SK-N-SH treated with all-trans-retinoic acid at 6 μM for 48 hours (cell line): ENCODE data around the gene INHBA.

ENCODE experiments used
- ATAC-seq: fragments of 200-7000 bp; cut with Tn5 transposase; 3 replicates; pipeline ENCODE4 v1.9.1; 2020; ENCODE audit warnings: mild to moderate bottlenecking, moderate library complexity
- ARNTL ChIP-seq: fragments of 450-650 bp; formaldehyde crosslinking; IDR thresholded peaks from 2 replicates; pipeline ENCODE4 v1.5.0; 2020; ENCODE audit warnings: low read depth, mild to moderate bottlenecking, moderate library complexity, borderline replicate concordance
- BACH2 ChIP-seq: fragments of 250-450 bp; sonication (Bioruptor Pico); IDR thresholded peaks from 2 replicates; pipeline ENCODE4 v1.9.0; 2021; ENCODE audit warnings: mild to moderate bottlenecking, borderline replicate concordance
- CSDC2 ChIP-seq: fragments of 250-450 bp; sonication (Bioruptor Pico); IDR thresholded peaks from 2 replicates; pipeline ENCODE4 v1.5.0; 2020; ENCODE audit warnings: mild to moderate bottlenecking, moderate library complexity
- CSRNP3 ChIP-seq: fragments of 250-450 bp; sonication (Bioruptor Pico); IDR thresholded peaks from 2 replicates; pipeline ENCODE4 v1.5.1; 2021; ENCODE audit warnings: mild to moderate bottlenecking, moderate library complexity
- GLIS3 ChIP-seq: fragments of 250-450 bp; sonication (Bioruptor Pico); IDR thresholded peaks from 2 replicates; pipeline ENCODE4 v1.5.0; 2020; ENCODE audit warnings: mild to moderate bottlenecking, moderate library complexity
- OSR1 ChIP-seq: fragments of 250-450 bp; sonication (Bioruptor Pico); IDR thresholded peaks from 2 replicates; pipeline ENCODE4 v1.8.0; 2022; ENCODE audit warnings: moderate library complexity, mild to moderate bottlenecking, inconsistent platforms
- PPARA ChIP-seq: fragments of 250-450 bp; sonication (Bioruptor Pico); IDR thresholded peaks from 2 replicates; pipeline ENCODE4 v1.5.0; 2020; ENCODE audit warnings: mild to moderate bottlenecking, borderline replicate concordance
- RARB ChIP-seq: fragments of 250-450 bp; sonication (Bioruptor Pico); IDR thresholded peaks from 2 replicates; pipeline ENCODE4 v1.8.0; 2021; ENCODE audit warnings: mild to moderate bottlenecking, moderate library complexity
- SNAI2 ChIP-seq: fragments of 250-450 bp; sonication (Bioruptor Pico); IDR thresholded peaks from 2 replicates; pipeline ENCODE4 v1.5.0; 2020; ENCODE audit warnings: mild to moderate bottlenecking, moderate library complexity
- TCF4 ChIP-seq: fragments of 250-450 bp; sonication (Bioruptor Pico); IDR thresholded peaks from 2 replicates; pipeline ENCODE4 v1.8.0; 2021; ENCODE audit warnings: mild to moderate bottlenecking, moderate library complexity, borderline replicate concordance
- TOX ChIP-seq: fragments of 250-450 bp; sonication (Bioruptor Pico); IDR thresholded peaks from 2 replicates; pipeline ENCODE4 v1.8.0; 2021; ENCODE audit warnings: mild to moderate bottlenecking, moderate library complexity, borderline replicate concordance
- TSHZ2 ChIP-seq: fragments of 250-450 bp; sonication (Bioruptor Pico); IDR thresholded peaks from 2 replicates; pipeline ENCODE4 v1.5.0; 2020; ENCODE audit warnings: mild to moderate bottlenecking, moderate library complexity
- ZFP3 ChIP-seq: fragments of 250-450 bp; sonication (Bioruptor Pico); IDR thresholded peaks from 2 replicates; pipeline ENCODE4 v1.5.0; 2020; ENCODE audit warnings: mild to moderate bottlenecking, moderate library complexity
- ZFP30 ChIP-seq: fragments of 450-650 bp; formaldehyde crosslinking; IDR thresholded peaks from 2 replicates; pipeline ENCODE4 v1.5.0; 2022; ENCODE audit warnings: mild to moderate bottlenecking, moderate library complexity
- ZNF565 ChIP-seq: fragments of 450-650 bp; formaldehyde crosslinking; conservative IDR thresholded peaks from 2 replicates; pipeline ENCODE4 v1.5.0; 2020; ENCODE audit warnings: low read depth, mild to moderate bottlenecking, moderate library complexity
- ZNF70 ChIP-seq: fragments of 450-650 bp; formaldehyde crosslinking; IDR thresholded peaks from 2 replicates; pipeline ENCODE4 v1.5.0; 2020; ENCODE audit warnings: mild to moderate bottlenecking, moderate library complexity
- ZNF8 ChIP-seq: fragments of 450-650 bp; formaldehyde crosslinking; IDR thresholded peaks from 2 replicates; pipeline ENCODE4 v1.5.0; 2020; ENCODE audit warnings: mild to moderate bottlenecking, moderate library complexity
- TF ChIP-seq, protein P1 (sequence below): fragments of 250-450 bp; sonication (Bioruptor Pico); IDR thresholded peaks from 2 replicates; pipeline ENCODE4 v1.8.0; 2020; ENCODE audit warnings: mild to moderate bottlenecking, moderate library complexity, borderline replicate concordance
- TF ChIP-seq, protein P2 (sequence below): fragments of 250-450 bp; sonication (Bioruptor Pico); IDR thresholded peaks from 2 replicates; pipeline ENCODE4 v1.5.1; 2020; ENCODE audit warnings: low read depth, mild to moderate bottlenecking, moderate library complexity
- TF ChIP-seq, protein P3 (sequence below): fragments of 250-450 bp; sonication (Bioruptor Pico); IDR thresholded peaks from 2 replicates; pipeline ENCODE4 v1.8.0; 2021; ENCODE audit warnings: low read depth, mild to moderate bottlenecking, moderate library complexity, borderline replicate concordance

The INHBA gene

GRCh38 chr7:41742401-41743020 is 39.6 kb upstream of the INHBA start:
- ATAC-seq, result no peak
- no peak for TF ChIP-seq BACH2 (CRISPR knock-in tag)
- no peak for TF ChIP-seq TSHZ2
- TF ChIP-seq, protein P1, sequence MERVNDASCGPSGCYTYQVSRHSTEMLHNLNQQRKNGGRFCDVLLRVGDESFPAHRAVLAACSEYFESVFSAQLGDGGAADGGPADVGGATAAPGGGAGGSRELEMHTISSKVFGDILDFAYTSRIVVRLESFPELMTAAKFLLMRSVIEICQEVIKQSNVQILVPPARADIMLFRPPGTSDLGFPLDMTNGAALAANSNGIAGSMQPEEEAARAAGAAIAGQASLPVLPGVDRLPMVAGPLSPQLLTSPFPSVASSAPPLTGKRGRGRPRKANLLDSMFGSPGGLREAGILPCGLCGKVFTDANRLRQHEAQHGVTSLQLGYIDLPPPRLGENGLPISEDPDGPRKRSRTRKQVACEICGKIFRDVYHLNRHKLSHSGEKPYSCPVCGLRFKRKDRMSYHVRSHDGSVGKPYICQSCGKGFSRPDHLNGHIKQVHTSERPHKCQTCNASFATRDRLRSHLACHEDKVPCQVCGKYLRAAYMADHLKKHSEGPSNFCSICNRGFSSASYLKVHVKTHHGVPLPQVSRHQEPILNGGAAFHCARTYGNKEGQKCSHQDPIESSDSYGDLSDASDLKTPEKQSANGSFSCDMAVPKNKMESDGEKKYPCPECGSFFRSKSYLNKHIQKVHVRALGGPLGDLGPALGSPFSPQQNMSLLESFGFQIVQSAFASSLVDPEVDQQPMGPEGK (CRISPR knock-in tag), result no peak
- TF ChIP-seq CSDC2 (CRISPR knock-in tag), result no peak
- TF ChIP-seq ZFP30 (CRISPR knock-in tag), result no peak
- TF ChIP-seq GLIS3 (CRISPR knock-in tag), result no peak
- no peak for TF ChIP-seq OSR1
- TF ChIP-seq RARB (CRISPR knock-in tag), result no peak
- TF ChIP-seq CSRNP3 (CRISPR knock-in tag), result no peak
- no peak for TF ChIP-seq ZNF565
- no peak for TF ChIP-seq ZNF8 (CRISPR knock-in tag)
- TF ChIP-seq SNAI2 (CRISPR knock-in tag), result no peak
- no peak for TF ChIP-seq TOX (CRISPR knock-in tag)
- no peak for TF ChIP-seq PPARA
- TF ChIP-seq, protein P2, sequence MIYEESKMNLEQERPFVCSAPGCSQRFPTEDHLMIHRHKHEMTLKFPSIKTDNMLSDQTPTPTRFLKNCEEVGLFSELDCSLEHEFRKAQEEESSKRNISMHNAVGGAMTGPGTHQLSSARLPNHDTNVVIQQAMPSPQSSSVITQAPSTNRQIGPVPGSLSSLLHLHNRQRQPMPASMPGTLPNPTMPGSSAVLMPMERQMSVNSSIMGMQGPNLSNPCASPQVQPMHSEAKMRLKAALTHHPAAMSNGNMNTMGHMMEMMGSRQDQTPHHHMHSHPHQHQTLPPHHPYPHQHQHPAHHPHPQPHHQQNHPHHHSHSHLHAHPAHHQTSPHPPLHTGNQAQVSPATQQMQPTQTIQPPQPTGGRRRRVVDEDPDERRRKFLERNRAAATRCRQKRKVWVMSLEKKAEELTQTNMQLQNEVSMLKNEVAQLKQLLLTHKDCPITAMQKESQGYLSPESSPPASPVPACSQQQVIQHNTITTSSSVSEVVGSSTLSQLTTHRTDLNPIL (CRISPR knock-in tag), result no peak
- no peak for TF ChIP-seq ARNTL (CRISPR knock-in tag)
- TF ChIP-seq, protein P3, sequence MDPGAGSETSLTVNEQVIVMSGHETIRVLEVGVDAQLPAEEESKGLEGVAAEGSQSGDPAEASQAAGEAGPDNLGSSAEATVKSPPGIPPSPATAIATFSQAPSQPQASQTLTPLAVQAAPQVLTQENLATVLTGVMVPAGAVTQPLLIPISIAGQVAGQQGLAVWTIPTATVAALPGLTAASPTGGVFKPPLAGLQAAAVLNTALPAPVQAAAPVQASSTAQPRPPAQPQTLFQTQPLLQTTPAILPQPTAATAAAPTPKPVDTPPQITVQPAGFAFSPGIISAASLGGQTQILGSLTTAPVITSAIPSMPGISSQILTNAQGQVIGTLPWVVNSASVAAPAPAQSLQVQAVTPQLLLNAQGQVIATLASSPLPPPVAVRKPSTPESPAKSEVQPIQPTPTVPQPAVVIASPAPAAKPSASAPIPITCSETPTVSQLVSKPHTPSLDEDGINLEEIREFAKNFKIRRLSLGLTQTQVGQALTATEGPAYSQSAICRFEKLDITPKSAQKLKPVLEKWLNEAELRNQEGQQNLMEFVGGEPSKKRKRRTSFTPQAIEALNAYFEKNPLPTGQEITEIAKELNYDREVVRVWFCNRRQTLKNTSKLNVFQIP, result no peak
- TF ChIP-seq TCF4, result no peak

GRCh38 chr7:41738806-41739205 is 35.9 kb upstream of the INHBA start:
- ATAC-seq, result no peak
- no peak for TF ChIP-seq ZNF8 (CRISPR knock-in tag)

GRCh38 chr7:41738336-41738735 is 35.4 kb upstream of the INHBA start:
- ATAC-seq, result no peak
- TF ChIP-seq ZNF70 (CRISPR knock-in tag), result no peak
- no peak for TF ChIP-seq ARNTL (CRISPR knock-in tag)
- no peak for TF ChIP-seq OSR1
- TF ChIP-seq ZNF565, result no peak
- TF ChIP-seq TSHZ2, result no peak
- no peak for TF ChIP-seq BACH2 (CRISPR knock-in tag)
- TF ChIP-seq ZFP3 (CRISPR knock-in tag), result no peak
- TF ChIP-seq CSDC2 (CRISPR knock-in tag), result no peak
- TF ChIP-seq, protein P2 (CRISPR knock-in tag), result no peak
- no peak for TF ChIP-seq CSRNP3 (CRISPR knock-in tag)
- no peak for TF ChIP-seq SNAI2 (CRISPR knock-in tag)
- TF ChIP-seq TOX (CRISPR knock-in tag), result no peak
